Stimulated activated CD8-positive, alpha-beta memory T cell treated with anti-CD3 and anti-CD28 coated beads, Interleukin-7, amount 100 ng/mL, for 4 hours (primary cell): ENCODE measurements around the gene STRIP1.

Experiments
- DNase-seq, 2 donors: peaks; one replicate each; pipeline ENCODE4 v3.0.0-alpha.2; 2020; ENCODE audit warnings: low read depth in 2 of 2

The STRIP1 gene

GRCh38 chr1:110091791-110092190, 57.4 kb downstream of the STRIP1 start:
- no peak for DNase-seq

DNA sequence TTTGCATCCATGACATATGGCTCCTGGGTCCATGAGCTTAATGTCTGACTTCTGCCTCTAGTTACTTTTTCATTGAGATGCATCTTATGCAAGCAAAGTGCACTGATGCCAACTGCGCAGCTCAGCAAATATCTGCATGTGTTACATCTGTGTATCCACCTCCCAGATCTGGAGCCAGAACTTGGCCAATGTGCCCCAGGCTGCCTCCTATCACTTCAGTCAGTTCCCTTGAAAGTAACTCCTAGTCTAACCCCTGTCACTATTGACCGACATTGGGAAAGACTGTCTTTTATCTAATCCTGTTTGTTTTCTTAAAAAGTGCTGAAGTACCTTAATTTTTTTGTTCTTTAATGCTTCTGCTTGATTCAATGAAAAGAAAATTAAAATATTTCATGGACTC, 58.6 kb downstream of the STRIP1 start:
- DNase-seq = no peak

DNA sequence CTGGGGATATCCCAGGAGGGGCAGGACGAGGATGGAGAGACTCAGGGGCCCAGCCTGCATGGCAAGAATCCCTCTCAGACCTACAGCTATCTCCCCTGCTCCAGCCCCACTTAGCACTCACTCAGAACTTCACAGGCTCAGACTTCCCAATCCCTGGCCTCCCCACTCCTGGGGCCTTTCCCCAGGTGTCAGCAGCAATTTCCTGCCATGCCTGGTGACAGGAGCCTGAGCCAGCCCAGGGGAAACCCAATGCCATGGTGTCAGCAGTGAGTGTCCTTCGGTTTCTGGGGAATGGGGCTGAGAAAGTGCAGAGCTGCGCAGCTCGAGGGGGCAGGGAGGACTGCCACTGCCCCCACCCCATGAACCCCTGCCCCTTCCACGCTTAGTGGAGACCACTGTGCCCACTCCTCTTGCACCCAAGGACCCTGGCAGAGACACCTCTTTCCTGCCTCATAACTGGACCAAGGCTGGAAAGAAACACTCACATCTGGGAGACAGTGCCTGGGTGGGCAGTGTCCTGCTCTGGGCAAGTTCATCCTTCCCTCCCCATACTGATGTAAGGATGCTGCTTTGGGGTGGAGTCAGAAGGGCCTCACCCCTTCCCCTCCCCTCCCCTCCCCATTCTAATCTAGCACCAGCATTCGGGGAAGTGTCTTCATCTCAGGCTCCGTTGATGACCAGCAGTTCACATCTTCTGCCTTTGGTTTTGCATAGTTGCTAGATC, 60.7 kb downstream of the STRIP1 start:
- DNase-seq = no peak

DNA sequence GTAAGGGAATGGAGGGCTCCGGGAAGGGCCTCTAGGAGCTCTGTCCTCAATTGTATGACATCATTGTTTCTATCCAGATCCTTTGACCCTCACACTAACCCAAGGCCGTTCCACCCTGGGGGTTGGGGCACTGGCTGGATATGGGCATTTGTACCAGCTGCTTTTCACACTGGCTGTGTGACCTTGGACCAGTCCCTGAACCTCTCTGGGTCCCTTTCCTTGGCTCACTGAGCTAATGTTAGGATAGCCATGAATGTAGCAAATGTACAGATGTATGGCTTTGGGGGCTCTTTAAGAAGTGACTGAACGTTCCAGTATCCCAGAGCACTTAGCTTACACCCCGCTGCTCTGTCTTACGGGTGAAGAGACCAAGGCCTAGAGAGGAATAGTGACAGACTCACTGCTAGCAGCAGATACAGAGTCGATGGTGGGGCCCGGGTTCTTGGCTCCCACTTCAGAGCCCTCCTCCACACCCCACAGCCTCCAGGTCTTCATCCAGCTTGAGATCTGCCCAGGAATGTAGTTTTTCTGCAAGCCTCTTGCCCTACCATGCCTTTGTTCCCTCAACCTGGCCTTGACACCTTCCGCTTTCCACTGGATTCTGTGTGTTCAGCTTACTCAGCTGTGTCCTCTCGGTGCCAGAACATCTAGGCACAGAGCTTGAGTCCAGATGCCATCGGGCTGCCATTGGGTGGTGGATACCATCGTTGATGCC, 63.2 kb downstream of the STRIP1 start:
- no peak for DNase-seq

DNA sequence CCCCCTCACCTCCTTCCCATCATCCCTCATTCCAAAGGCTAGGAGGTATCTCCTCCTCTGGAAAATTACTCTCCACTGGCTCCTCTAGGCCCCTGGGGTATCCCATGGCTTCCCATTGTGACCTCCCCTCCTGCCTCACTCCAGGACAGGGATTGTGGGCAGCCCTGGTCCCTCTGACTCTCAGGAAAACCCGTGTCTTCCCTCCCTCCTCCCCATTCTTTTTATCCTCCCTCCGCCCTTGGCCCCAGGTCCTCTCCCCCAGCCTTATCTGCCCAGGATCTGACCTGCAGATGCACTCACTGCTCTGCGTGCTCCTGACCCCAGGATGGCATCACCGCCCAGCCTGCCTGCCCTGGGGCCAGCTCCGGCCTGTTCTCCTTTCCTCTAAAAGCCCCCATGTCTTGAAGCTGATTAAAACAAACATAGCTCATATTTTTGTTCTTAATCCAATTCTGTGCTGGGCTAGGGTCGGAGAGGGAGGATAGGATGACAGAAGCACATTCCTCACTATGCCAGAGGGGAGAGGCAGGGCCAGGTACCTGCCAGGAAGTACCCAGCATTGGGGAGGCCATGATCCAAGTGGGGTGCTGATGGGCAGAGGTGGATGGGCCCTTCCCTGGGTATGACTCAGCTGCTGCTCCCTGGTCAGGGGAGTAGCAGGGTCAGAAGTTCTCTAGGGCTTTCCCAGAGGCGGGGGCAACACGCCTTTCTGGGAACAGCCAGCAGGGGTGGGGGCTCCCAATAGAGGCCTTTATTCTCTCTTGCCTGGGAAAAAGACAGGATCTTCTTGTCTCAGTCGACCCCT, 64.0 kb downstream of the STRIP1 start:
- no peak for DNase-seq

- DNase-seq = no peak
Observed at GRCh38 chr1:110100335-110100734, 65.9 kb downstream of the STRIP1 start.

- no peak for DNase-seq
Observed at GRCh38 chr1:110102081-110102480, 67.7 kb downstream of the STRIP1 start.
